GM18909 (cell line): ENCODE data around the gene ADGRD1.
"Not testable (repeated sequence)": the region's sequence is repeated elsewhere in the genome, so short reads cannot be mapped to it uniquely, and the experiment has no call there.

Experiments
- ATAC-seq: cut with Tn5 transposase; IDR thresholded peaks from one replicate; pipeline ENCODE4 v1.9.1; 2021; ENCODE audit warnings: mild to moderate bottlenecking; ENCODE audit not compliant: unreplicated experiment, poor library complexity

ADGRD1 gene

DNA sequence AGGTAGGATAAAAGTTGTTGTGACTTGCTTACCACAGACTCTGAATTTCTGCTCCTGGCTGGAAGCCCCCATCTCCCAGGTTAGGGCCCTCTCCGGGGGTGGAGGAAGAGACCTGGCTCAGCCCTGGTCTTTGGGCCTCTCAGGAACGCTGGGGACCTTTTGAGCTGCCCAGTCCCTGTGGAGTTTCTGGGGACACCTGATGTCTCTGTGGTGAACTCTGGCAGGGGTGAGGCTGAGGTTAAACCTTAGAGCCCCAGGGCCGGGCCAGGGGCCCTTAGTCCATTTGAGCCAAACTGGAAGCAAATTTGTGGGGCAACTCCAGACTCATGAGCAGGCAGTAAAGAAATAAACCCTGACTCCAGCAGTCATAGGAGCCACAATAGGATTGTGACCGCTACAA, 112.1 kb downstream of the ADGRD1 start:
- ATAC-seq, result no peak

DNA sequence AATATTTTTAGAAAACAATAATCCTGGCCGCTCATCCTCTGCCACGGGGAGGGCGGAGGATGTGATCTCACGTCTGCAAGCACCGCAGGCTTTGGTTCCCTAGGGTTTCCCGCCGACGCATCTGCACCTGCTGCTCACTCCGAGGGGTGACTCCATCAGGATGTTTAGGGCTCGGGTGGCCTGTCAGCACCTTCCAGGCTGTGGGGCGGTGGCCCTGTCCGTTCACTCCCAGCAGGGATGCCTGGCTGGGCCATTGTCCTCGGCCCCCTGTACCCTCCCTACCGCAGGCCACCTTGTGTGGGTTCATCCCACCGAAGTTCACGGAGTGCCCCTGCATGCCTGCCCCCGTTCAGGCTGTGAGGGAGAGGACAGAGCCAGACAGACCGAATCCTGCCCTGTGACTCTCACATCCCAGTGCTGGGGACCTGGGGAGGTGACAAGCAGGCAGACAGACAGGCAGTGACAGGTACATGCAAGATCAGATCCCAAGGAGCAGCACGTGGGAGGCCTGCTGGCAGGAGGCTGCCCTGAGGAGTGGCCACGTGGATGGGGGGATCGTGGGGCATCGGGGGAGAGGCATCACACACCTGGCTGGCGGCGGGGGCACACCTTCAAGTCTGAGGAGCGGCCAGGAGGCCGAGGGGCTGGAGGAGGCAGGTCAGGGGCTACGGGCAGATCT, 112.6 kb downstream of the ADGRD1 start:
- no peak for ATAC-seq

DNA sequence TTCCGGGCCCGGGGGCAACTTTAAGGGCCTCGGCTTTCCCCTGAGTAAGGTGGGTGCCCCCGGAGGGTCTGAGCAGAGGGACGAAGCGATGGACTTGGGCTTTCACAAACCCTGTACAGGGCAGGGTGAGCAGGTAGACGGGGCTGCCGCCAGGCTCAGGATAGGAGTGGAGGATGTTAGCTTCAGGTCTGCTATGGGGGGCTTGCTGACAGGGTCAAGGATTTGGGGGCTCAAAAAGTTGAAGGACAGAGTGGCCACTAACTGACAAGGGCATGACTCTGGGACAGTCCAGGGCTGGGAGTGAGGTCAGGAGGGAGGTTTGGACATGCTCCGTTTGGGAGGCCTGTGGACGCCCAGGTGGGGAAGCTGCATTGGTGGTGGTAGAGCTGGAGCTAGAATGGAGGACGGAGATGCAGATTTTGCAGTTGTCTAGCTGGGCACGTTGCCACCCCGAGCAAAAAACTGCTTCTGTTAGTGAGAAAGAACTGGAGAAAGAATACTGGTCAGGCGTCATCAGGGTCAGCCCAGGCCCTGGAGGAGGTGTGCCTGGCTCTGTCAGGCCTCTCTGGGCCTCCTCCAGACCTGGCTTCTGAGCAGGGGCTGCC, 113.3 kb downstream of the ADGRD1 start:
- ATAC-seq, result no peak

DNA sequence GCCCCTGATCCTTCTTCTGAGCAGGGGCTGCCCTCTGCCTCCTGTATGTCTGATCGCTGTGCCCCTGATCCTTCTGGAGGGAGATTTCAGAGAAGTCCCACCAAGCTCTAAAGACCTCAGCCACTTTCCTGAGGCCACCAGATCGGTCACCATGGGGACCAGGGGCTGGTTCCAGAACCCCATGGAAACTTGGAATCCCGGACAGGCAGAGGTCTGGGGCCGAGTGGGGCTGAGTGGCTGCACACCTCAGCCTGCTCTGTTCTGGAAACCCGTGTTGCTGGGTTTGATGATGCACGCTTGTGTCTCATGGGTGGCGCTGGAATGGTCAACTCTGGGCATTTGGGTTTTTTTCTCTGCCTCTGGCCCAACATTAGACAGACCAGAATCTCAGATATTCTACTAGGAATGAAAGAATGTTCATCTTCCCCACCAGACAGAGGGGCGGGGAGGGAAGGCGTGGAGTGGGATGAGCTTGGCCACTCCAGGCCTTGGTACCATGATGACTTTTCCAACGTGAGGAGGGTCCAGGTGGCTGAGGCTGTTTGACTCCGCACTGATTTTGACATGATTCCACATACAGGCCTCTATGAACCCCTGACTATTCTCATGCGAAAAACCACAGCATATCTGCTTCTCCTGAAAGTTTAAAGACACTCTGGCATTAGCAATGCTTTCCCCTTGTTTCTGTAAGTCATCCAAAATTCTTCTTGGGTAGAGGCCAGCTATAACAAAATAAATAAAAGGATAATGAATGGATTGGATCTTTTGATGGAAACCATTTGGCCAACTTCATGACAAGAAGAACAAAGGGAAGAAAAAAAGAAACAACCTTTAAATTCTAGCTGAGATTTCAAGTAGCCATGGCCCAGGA, 114.5 kb downstream of the ADGRD1 start:
- no peak for ATAC-seq

DNA sequence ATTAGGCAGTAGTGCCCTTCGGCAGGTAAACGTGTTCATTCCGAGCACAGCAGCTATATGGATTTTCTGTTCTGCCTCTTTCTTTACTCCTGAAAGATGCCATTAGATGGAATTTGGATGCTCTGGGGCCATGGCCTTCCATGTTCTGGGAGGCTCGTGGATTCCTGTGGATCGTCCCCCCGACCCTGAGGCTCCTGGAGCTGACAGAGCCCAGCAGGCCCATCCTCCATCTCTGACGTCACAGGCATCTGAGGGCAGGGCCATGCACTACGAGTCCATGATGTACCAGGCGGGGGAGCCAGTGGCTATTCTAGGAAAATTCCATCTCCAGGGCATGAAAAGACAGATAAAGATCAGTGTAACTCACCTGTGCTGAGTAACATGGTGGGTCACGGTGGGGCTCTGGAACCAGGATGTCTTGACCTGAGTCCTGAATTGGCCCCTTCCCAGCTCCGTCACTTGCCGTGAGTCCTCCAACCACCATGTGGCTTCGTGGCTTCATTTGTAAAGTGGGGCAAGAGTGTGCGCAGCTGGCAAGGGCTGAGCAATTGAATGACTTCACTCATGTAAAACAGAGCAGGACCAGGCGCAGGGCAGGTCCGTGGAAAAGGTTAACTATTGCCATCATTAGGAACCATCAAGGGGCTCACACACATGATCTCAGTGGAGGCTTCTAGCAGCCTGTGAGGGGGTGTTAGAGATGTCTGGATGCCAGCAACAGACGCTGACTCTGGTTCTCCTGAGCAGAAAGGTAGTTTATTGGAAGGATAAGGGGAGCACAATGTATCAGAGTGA, 115.4 kb downstream of the ADGRD1 start:
- ATAC-seq, result not testable (repeated sequence)

DNA sequence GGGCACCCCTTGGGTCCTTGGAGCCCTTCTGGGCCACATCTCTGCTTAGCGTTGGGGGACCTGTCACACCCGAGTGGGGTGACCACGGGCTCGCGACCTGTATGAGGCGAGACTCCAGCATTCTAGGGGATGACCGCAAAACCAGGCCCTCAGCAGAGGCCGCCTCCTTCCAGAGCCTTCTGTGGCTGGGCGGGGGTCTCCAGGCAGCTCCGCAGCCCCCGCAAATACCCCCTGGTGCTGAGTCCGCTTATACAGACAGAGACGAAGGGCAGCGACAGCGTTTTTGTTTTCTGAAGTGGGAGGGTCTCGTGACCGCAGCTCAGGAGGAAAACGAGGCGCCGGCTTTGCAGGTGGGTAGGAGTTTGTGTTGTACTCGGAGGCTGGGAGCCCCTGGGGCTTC, 116.4 kb downstream of the ADGRD1 start:
- not testable (repeated sequence) for ATAC-seq

DNA sequence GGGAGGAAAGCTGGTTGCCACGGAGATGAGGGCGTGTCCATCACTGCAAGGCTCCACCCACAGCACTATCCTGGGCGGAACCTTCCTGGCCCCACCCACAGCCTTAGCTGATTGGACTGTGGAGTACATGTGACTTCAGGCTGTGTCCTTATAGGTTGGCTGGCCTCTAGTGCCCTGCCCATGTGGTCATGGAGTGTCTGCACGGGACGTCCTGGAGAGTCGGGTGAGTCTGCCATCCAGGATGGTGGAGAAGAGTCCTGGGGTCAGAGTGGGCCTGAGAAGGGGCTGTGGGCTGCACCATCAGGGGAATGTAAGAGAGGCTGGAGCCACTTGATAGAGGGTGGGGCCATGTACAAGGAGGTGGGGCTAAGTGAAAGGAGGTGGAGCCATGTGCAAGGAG, 117.0 kb downstream of the ADGRD1 start:
- not testable (repeated sequence) for ATAC-seq

DNA sequence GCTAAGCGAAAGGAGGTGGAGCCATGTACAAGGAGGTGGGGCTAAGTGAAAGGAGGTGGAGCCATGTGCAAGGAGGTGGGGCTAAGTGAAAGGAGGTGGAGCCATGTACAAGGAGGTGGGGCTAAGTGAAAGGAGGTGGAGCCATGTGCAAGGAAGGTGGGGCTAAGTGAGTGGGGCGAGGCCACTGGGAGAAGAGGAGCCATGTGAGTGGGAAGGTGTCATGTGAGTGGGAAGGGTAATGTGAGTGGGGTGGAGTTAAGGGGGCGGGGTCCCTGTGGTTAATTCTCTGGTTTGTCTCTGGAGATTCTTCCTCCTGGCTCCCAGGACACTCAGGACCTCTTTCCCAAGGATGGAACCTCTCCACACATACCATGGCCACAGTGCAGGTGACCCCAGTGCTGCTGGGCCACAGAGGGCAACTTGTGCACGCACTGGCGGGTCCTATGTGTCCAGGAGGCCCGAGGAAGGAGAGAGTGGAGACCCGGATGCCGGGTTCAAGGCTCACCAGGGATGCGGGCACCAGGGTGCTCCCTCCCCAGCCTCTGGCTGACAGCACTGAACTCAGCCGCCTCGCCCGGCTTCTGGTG, 117.6 kb downstream of the ADGRD1 start:
- not testable (repeated sequence) for ATAC-seq

DNA sequence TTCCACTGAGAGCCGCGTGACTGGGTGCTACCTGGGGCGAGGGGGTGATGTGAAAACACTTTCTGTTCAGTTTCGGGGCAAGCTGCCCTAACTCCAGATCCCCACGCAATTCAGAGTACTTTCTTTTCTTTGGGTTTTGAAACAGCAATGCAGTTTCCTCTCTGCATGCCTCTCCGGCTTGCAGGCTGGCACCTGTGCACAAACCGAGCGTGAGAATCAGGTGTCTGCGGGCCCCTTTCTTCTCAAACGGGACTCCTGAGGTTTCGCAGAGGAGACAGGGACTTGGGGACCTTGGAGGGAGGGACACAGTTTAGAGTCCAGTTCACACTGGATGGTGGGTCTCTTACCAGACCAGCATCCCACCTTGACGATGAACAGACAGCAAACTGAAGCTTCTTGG, 118.2 kb downstream of the ADGRD1 start:
- ATAC-seq, result not testable (repeated sequence)

DNA sequence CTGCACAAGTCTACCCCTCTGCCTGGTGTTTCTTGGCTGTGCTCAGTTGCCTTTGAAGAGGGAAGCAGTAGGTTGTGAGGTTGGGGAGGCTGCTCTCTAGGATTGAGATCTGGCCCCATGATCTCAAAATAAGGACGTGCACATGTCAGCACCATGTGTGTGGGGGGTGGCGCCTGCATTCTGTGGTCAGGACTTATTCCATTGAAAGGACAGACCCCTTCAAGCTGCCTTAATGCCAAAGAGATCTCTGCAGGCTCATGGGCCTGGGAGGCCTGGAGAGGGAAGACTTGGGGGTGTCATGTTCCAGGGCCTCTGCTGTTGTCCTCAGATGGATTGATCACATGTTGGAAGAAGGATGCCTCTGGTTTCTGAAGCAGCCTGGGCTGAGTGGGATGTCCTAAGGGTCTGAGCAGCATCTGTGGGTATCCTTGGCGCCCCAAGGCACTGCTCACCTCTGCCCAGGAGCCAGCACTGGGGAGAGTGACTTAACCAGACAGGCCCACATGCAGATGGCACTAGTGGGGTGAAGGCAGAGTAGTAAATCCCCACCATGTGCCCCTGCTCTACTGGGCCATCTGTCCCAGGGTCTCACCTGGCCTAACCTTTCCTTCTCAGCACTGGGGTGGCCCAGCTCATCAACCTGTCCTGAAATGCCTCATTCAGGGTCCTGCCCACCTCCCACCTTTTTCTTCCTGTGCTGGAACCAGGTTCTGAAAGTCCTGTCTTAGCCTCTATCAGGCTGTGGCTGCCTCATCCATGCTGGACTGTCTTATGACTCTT, 118.9 kb downstream of the ADGRD1 start:
- no peak for ATAC-seq

DNA sequence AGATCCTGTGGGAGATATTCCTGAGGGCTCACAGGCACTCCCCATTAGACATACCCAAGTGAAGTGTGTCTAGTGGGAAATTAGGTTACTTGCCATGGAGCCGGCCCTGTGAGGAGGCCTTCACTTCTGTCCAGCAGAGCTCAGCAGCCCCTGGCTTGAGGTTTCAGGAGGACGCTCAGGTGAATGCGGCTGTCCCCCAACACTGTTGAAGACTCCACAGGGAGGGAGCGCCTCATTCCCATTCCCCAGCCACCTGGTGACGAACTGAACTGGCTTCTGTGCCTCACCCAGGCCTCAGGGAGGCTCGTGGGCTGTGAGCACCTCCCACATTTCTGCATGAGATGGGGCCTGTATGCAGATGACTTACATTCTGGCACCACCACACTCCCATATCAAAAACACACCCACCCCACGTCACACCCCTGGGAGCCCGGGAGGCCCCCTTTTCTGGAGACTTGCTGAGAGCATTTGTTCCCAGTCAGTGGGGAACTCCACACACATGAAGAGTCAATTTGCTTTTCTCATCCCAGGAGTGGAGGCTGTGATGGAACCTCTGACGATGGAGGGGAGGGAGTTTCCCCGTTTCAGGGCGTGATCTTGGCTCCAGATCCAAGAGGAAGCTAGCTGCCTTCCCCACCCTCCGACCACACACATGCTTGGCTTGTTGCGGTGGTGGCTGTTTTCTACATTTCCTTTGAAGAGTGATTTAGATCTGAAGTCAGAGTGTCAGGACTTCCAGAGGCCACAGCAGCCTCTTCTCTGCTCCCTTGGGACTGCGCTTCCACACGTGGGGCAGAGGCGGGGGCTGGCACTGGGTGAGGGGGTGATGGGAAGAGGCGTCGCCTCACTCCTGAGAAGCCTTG, 120.7 kb downstream of the ADGRD1 start:
- ATAC-seq, result no peak

DNA sequence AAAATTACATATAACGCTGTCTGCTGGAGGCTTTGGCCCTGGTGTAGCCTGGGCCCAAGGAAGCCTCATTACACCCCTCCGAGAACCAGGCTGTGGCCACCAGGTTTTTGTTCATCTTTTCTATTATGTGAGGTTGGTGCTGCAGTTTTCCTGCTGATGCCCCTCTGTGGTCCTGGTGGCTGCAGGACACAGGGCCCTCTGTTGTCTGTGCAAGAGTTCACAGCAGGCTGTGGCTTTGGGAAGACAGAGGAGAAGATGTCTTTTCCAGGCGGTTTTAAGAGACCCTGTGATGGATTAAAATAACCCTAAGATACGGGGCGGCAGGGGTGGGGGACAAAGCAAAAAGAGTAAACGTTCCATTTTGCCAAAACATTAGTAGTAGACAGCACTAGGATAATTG, 121.5 kb downstream of the ADGRD1 start:
- no peak for ATAC-seq

DNA sequence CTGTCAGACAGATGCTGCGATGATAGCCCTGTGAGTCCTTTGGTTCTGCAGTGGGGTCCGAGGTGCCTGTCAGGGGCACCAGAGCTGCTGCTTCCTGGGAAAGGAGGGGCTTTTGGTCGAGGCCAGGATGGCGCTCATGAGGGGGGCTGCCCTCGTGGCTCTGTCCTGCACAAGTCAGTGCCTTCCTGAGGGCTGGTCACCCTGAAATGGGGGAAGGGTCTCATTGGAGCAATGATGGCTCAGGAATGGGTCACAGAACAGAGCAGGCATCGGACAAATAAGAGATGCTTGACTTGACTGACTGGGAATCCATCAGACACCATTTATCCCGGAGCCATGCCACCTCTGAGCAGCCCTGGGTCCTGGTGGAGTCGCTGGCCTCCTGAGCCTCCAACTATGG, 121.9 kb downstream of the ADGRD1 start:
- ATAC-seq, result no peak

DNA sequence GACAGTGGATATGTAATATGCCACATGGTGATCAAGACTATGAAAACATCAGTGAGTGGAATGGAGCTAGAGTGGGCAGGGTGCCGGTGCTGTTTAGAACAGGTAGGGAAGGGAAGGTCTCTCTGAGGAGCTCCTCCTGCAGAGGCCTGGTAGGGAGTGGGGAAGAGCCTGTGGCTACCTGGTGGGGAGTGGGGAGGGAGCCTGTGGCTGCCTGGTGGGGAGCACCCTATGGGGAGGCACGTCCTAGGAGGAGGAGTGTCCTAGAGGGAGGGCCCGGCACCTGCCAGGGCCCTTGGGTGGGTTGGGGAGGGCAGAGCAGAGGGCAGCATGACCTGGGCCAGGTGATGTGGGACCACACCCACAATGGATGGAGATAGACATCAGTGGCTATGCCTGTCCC, 122.6 kb downstream of the ADGRD1 start:
- ATAC-seq, result no peak

DNA sequence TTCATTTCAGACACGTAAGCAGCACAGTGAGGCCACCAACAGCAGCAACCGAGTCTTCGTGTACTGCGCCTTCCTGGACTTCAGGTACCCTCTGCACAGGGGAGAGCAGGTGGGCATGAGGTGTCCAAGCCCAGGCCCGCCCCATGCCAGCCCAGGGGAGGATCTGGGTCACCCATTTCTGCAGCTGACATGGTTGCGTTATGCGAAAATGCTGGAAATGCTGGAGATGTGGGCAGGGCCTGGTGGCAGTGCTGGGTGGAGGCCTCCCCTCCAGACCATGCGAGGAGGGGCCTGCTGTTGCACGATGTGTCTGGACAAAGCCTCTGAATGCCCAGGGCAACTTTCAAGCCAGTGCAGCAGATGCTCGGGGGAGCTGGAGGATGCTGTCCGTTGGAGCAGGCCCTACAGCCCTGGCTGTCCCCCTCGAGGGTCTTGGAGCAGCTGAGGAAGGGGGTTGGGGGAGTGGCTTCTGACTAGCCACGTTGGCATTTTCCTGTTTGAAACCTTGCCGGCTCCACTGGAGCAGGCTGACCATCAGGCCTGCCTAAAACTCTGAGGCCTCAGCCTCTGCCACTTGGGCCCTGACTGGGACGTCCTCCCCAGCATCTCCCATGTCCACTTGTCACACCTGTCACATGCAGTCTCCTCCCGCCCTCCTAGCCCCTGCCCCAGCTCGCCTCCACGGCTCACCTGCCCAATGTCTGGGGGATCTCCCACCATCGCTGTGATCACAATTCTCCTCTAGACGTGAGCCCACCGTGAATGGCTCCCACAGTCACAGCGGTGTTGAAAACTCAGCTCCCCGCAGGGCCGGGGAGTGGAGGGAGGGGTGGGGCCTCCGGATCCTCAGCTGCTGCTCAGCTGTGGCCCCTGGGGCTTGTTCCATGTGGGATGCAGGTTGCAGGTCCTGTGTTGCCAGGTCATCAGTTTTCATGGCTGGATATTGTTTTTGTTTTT, 123.4 kb downstream of the ADGRD1 start:
- no peak for ATAC-seq

DNA sequence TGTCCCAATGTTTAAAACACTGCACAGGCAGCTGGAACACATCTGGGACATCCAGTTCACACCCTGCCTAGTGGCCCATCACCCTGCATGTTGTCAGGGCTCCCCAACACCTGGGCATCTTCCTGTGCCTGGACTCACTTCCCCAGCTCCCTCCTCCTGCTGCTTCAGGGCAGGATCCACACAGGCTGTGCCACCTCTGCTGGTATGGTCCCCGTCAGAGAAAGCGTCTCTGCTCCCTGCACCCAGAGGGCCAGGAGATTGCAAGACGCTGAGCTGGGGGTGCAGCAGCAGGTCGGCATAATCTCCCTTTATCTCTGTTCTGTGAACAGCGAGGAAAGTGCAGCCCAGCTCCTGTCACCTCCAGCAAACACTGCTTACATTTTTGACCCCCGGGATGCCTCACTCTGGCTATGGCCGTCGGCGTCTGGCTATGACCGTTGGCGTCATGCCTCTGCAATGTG, 124.3 kb downstream of the ADGRD1 start:
- no peak for ATAC-seq
